ENCODE measurements around the gene TMEM222.

- no peak for TF ChIP-seq SP1 (IDR thresholded peaks at IDR 0.05)
- no peak for TF ChIP-seq CTBP1 (IDR thresholded peaks at IDR 0.05; ENCODE audit: borderline replicate concordance)
- no peak for TF ChIP-seq TARDBP (IDR thresholded peaks at IDR 0.05)
- no peak for TF ChIP-seq SUZ12 (IDR thresholded peaks at IDR 0.05)
- TF ChIP-seq FOXM1 (IDR thresholded peaks at IDR 0.05; ENCODE audit: borderline replicate concordance) = no peak
- no peak for TF ChIP-seq ZNF384 (IDR thresholded peaks at IDR 0.05)
Measured at GRCh38 chr1:27316860-27317259, 5.1 kb upstream of the TMEM222 start.

All from HEK293T (cell line).